Fibroblast of skin of scalp (primary cell): Measurements from ENCODE around the gene CSTA.

ENCODE experiments used
- DNase-seq: peaks from one replicate; pipeline ENCODE4 v3.0.0-alpha.2; 2013

The CSTA gene

DNA sequence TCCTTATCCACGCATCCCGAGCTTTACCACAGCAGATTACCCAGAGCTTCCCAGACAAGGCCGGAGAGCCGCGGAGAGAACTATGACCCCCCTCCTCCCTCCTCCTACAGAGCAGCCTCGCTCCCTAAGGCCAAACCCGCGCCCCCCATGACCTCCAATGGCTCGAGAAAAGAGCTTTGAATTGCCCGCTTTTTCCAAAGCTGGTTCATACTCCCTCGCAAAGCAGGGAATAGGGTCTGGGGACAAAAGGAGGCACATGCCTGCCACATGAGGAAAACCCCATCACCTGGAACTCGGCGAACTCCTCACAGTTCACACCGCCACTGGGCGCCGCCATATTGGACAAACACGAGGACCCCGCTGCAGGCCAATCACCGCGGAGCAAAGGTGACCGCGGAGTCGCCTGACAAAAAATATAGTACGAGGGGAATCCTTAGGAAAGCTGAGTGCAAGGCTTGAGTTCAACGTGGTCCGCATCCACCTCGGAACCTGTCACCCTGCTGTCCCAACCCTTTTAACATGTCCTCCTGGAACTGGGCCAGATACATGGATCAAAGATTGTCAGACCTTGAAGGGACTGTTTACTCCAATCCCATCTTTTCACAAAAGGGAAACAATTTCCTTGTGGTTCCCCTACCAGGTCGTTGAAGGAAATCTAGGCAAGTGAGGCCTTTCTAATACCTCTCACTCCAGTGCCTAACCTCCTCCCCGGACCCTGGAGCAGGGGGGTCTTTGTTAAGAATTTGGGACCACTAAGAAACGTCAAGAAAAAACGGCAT lies 58.0 kb downstream of the CSTA start, which contains the start of gene MIX23:
Gene MIX23 (minus strand): TSS at position 344 of the 779 bp plus-strand sequence. CDS start 7 bp downstream, at position 337.
- DNase-seq = peak; percentile 89

- peak; percentile 94 for DNase-seq
These were observed 59.0 kb downstream of the CSTA start, which contains the start of gene FAM162A for GRCh38 chr3:122383771-122384697. TSS of gene FAM162A (plus strand) at chr3:122384182. CDS start at chr3:122384266, 84 bp downstream.

GRCh38 chr3:122387709-122388108 lies 62.7 kb downstream of the CSTA start:
- DNase-seq = no peak

- DNase-seq = no peak
These were observed 64.1 kb downstream of the CSTA start for GRCh38 chr3:122389197-122389596.

- DNase-seq = no peak
These were observed 64.8 kb downstream of the CSTA start for GRCh38 chr3:122389892-122390291.

- DNase-seq = no peak
These were observed 65.6 kb downstream of the CSTA start for GRCh38 chr3:122390665-122391064.
